Liver (tissue), 9 donors: ENCODE results near the gene EDN3. TPM values are rescaled to one million over a fixed set of nuclear protein-coding genes. Genes with fewer than 3 reads are reported as not detected.

ENCODE experiments used
- DNase-seq: peaks from one replicate; pipeline ENCODE4 v3.0.0-alpha.2; 2017; ENCODE audit warnings: low spot score
- H3K27ac ChIP-seq, 2 donors: one replicate each; pipeline ENCODE4 v1.7.0; 2013; ENCODE audit warnings: inconsistent platforms in 2 of 2, low read length in 2 of 2, control low read depth in 1 of 2, low read depth in 1 of 2, mild to moderate bottlenecking in 1 of 2
- H3K27me3 ChIP-seq, 4 donors: one replicate each; pipeline versions ENCODE4 v1.6.1 to v1.7.0; 2013; ENCODE audit warnings: low read length in 3 of 4, inconsistent platforms in 1 of 4, mild to moderate bottlenecking in 1 of 4, moderate library complexity in 1 of 4; ENCODE audit not compliant: control insufficient read depth in 4 of 4, insufficient read depth in 4 of 4
- H3K36me3 ChIP-seq, 4 donors: one replicate each; pipeline versions ENCODE4 v1.6.1 to v1.7.0; 2013; ENCODE audit warnings: low read length in 3 of 4, mild to moderate bottlenecking in 3 of 4, low read depth in 1 of 4, moderate library complexity in 1 of 4; ENCODE audit not compliant: control insufficient read depth in 4 of 4, insufficient read depth in 3 of 4
- H3K4me1 ChIP-seq, 4 donors: one replicate each; pipeline versions ENCODE4 v1.6.1 to v1.7.0; 2013; ENCODE audit warnings: low read length in 3 of 4, mild to moderate bottlenecking in 3 of 4, moderate library complexity in 1 of 4; ENCODE audit not compliant: control insufficient read depth in 4 of 4, insufficient read depth in 4 of 4
- H3K4me3 ChIP-seq, 3 donors: one replicate each; pipeline versions ENCODE4 v1.6.1 to v1.7.0; 2013; ENCODE audit warnings: low read length in 3 of 3, control low read depth in 1 of 3, low read depth in 1 of 3, mild to moderate bottlenecking in 1 of 3
- H3K9ac ChIP-seq, 2 donors: one replicate each; pipeline ENCODE4 v1.7.0; 2013; ENCODE audit warnings: low read length in 2 of 2, mild to moderate bottlenecking in 2 of 2, moderate library complexity in 2 of 2, control low read depth in 1 of 2, low read depth in 1 of 2
- H3K9me3 ChIP-seq, 4 donors: one replicate each; pipeline versions ENCODE4 v1.6.1 to v1.7.0; 2013; ENCODE audit warnings: low read length in 3 of 4; ENCODE audit not compliant: control insufficient read depth in 4 of 4
- EGR1 ChIP-seq, 2 donors: IDR thresholded peaks; 2 replicates each; pipeline ENCODE4 v1.6.1; 2016 to 2018; ENCODE audit warnings: antibody characterized with exemption in 2 of 2, low read depth in 2 of 2
- FOXA2 ChIP-seq: IDR thresholded peaks from 2 replicates; pipeline ENCODE4 v1.6.1; 2016; ENCODE audit warnings: antibody characterized with exemption
- GABPA ChIP-seq, 2 donors: IDR thresholded peaks in 1 of 2; conservative IDR thresholded peaks in 1 of 2; 2 replicates each; pipeline ENCODE4 v1.6.1; 2016; ENCODE audit warnings: antibody characterized with exemption in 2 of 2, mild to moderate bottlenecking in 1 of 2, moderate library complexity in 1 of 2
- HNF4A ChIP-seq, 2 donors: conservative IDR thresholded peaks; 2 replicates each; pipeline ENCODE4 v1.6.1; 2016; ENCODE audit warnings: antibody characterized with exemption in 2 of 2, mild to moderate bottlenecking in 2 of 2
- JUND ChIP-seq, 2 donors: IDR thresholded peaks; 2 replicates each; pipeline ENCODE4 v1.6.1; 2016; ENCODE audit warnings: antibody characterized with exemption in 2 of 2
- NR2F2 ChIP-seq: IDR thresholded peaks from 2 replicates; pipeline ENCODE4 v1.6.1; 2016; ENCODE audit warnings: antibody characterized with exemption
- RAD21 ChIP-seq, 2 donors: IDR thresholded peaks; 2 replicates each; pipeline ENCODE4 v1.6.1; 2016; ENCODE audit warnings: antibody characterized with exemption in 2 of 2, mild to moderate bottlenecking in 2 of 2
- REST ChIP-seq: IDR thresholded peaks from 2 replicates; pipeline ENCODE4 v1.6.1; 2016; ENCODE audit warnings: antibody characterized with exemption, mild to moderate bottlenecking
- RXRA ChIP-seq, 2 donors: IDR thresholded peaks; 2 replicates each; pipeline ENCODE4 v1.6.1; 2017 to 2018; ENCODE audit warnings: antibody characterized with exemption in 2 of 2, mild to moderate bottlenecking in 1 of 2
- SP1 ChIP-seq: IDR thresholded peaks from 2 replicates; pipeline ENCODE4 v1.6.1; 2018; ENCODE audit warnings: antibody characterized with exemption, mild to moderate bottlenecking
- YY1 ChIP-seq: IDR thresholded peaks from 2 replicates; pipeline ENCODE4 v1.6.1; 2016; ENCODE audit warnings: antibody characterized with exemption, mild to moderate bottlenecking
- ZBTB33 ChIP-seq: IDR thresholded peaks from 2 replicates; pipeline ENCODE4 v1.6.1; 2016; ENCODE audit warnings: antibody characterized with exemption
- WGBS: extraction: QIAGEN DNeasy Blood & Tissue Kit; methylation state at CpG from one replicate; pipeline ENCODE4 v1.1.7; 2013; 5-methylcytosine and 5-hydroxymethylcytosine counted together
- polyA plus RNA-seq, 2 donors: library from polyadenylated mRNA; stranded (reverse) in 1 of 2; unstranded in 1 of 2; fragments of 200-250 nt in 1 of 2; fragments of >200 nt in 1 of 2; fragmentation: Nextera tagmentation in 1 of 2; extraction: Ambion mirVana in 1 of 2; gene quantifications; one replicate each; pipeline versions ENCODE4 v1.2.1 to v1.2.3, GENCODE V29; 2013 to 2015
- total RNA-seq, 2 donors: library from RNA; depleted of rRNA; stranded (reverse); fragments of >200 nt; gene quantifications; one replicate each; pipeline ENCODE4 v1.2.3, GENCODE V29; 2014
- TF ChIP-seq, protein P1 (sequence below): IDR thresholded peaks from 2 replicates; pipeline ENCODE4 v1.6.1; 2016; ENCODE audit warnings: antibody characterized with exemption
- TF ChIP-seq, protein P2 (sequence below): IDR thresholded peaks from 2 replicates; pipeline ENCODE4 v1.6.1; 2016; ENCODE audit warnings: antibody characterized with exemption
- TF ChIP-seq, protein P3 (sequence below): fragments of 150-350 bp; IDR thresholded peaks from 2 replicates; pipeline ENCODE4 v1.5.1; 2017; ENCODE audit warnings: improper control_type of control experiment, low read depth, low read length; ENCODE audit not compliant: missing input control
- donor health status: healthy.
- donor health status: healthy.
- donor health status: healthy.
- donor health status: healthy.
- donor health status: healthy.

The EDN3 gene
- total and polyA plus RNA-seq, 4 donors: 0.09 TPM; not detected in 3

GRCh38 chr20:59325142-59325523 lies 24.7 kb downstream of the EDN3 start:
- Histone ChIP-seq H3K4me1 (no peaks in the 10 kb centered on the region), H3K9me3 (no peaks in the 10 kb centered on the region), H3K27me3 (no peaks in the 10 kb centered on the region), H3K4me3 (no peak overlapping the region), H3K9ac (no peak overlapping the region), H3K27ac (no peak overlapping the region), H3K36me3 (no peaks in the 10 kb centered on the region)
- no peak for DNase-seq
- 88% methylated on average over 10 of the region's 10 CpGs for WGBS
- no peak for TF ChIP-seq EGR1 (IDR thresholded peaks at IDR 0.05; ENCODE audit: low read depth in 2 of 2)
- TF ChIP-seq, protein P1, sequence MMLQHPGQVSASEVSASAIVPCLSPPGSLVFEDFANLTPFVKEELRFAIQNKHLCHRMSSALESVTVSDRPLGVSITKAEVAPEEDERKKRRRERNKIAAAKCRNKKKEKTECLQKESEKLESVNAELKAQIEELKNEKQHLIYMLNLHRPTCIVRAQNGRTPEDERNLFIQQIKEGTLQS: no peak
- no peak for TF ChIP-seq HNF4A (conservative IDR thresholded peaks at IDR 0.05)
- no peak for TF ChIP-seq RAD21 (IDR thresholded peaks at IDR 0.05)
- no peak for TF ChIP-seq NR2F2
- TF ChIP-seq, protein P2, sequence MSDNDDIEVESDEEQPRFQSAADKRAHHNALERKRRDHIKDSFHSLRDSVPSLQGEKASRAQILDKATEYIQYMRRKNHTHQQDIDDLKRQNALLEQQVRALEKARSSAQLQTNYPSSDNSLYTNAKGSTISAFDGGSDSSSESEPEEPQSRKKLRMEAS: no peak

DNA sequence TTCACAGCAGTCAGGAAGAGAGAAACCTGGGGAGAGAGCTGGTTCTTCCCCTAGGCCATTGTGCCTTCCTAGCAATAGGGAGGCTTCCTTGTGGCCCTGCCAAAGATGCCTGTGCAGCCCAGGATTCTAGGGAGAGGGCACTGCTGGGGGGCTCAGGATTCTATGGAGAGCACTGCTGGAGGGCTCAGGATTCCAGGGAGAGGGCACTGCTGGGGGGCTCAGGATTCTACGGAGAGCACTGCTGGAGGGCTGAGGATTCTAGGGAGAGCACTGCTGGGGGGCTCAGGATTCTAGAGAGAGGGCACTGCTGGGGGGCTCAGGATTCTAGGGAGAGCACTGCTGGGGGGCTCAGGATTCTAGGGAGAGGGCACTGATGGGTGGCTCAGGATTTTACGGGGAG lies 25.8 kb downstream of the EDN3 start:
- Histone ChIP-seq H3K27ac (no peak overlapping the region), H3K4me1 (no peaks in the 10 kb centered on the region), H3K27me3 (peaks cover 0 to 2% (median 0%) of the 10 kb centered on the region in 4 donors), H3K36me3 (no peaks in the 10 kb centered on the region), H3K9ac (no peak overlapping the region), H3K4me3 (no peak overlapping the region), H3K9me3 (no peaks in the 10 kb centered on the region)
- TF ChIP-seq GABPA (IDR thresholded peaks at IDR 0.05 in 1 of 2, conservative IDR thresholded peaks at IDR 0.05 in 1 of 2) (no peak), YY1 (no peak), NR2F2 (no peak), FOXA2 (no peak), ZBTB33 (no peak), SP1 (no peak), HNF4A (conservative IDR thresholded peaks at IDR 0.05) (no peak), JUND (IDR thresholded peaks at IDR 0.05) (no peak), RXRA (IDR thresholded peaks at IDR 0.05) (no peak), REST (no peak), EGR1 (IDR thresholded peaks at IDR 0.05; ENCODE audit: low read depth in 2 of 2) (no peak)
- TF ChIP-seq, protein P2: no peak
- TF ChIP-seq, protein P3, sequence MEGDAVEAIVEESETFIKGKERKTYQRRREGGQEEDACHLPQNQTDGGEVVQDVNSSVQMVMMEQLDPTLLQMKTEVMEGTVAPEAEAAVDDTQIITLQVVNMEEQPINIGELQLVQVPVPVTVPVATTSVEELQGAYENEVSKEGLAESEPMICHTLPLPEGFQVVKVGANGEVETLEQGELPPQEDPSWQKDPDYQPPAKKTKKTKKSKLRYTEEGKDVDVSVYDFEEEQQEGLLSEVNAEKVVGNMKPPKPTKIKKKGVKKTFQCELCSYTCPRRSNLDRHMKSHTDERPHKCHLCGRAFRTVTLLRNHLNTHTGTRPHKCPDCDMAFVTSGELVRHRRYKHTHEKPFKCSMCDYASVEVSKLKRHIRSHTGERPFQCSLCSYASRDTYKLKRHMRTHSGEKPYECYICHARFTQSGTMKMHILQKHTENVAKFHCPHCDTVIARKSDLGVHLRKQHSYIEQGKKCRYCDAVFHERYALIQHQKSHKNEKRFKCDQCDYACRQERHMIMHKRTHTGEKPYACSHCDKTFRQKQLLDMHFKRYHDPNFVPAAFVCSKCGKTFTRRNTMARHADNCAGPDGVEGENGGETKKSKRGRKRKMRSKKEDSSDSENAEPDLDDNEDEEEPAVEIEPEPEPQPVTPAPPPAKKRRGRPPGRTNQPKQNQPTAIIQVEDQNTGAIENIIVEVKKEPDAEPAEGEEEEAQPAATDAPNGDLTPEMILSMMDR: no peak
- no peak for DNase-seq
- WGBS: 96% methylated on average over 2 of the region's 2 CpGs
